ENCODE measurements around the gene MSRB3.

The MSRB3 gene

GRCh38 chr12:65407388-65408149 lies 129.1 kb downstream of the MSRB3 start:
- Histone ChIP-seq H3K27ac (no peak overlapping the region), H3K36me3 (replicated peaks) (no peaks in the 10 kb centered on the region), H3K27me3 (replicated peaks) (no peaks in the 10 kb centered on the region), H3K4me3 (ENCODE audit: low read depth, low read length) (no peak overlapping the region)
- no peak for DNase-seq
- in situ Hi-C loops (cut with HindIII; ENCODE audit: low pct_ligation_motif_present, low sequenced_read_pairs): no loop called here
- no peak for TF ChIP-seq CTCF (IDR thresholded peaks at IDR 0.05; ENCODE audit: low read depth, low read length, missing control alignments)

GRCh38 chr12:65408441-65408840 lies 130.0 kb downstream of the MSRB3 start:
- in situ Hi-C loops (cut with HindIII; ENCODE audit: low pct_ligation_motif_present, low sequenced_read_pairs): no loop called here
- no peak for TF ChIP-seq CTCF (IDR thresholded peaks at IDR 0.05; ENCODE audit: low read depth, low read length, missing control alignments)
- no peak overlapping the region for H3K4me3 ChIP-seq (ENCODE audit: low read depth, low read length)

GRCh38 chr12:65409726-65410125 lies 131.2 kb downstream of the MSRB3 start:
- Histone ChIP-seq H3K36me3 (replicated peaks) (no peaks in the 10 kb centered on the region), H3K27ac (no peak overlapping the region), H3K27me3 (replicated peaks) (no peaks in the 10 kb centered on the region), H3K4me3 (ENCODE audit: low read depth, low read length) (no peak overlapping the region)
- TF ChIP-seq CTCF (IDR thresholded peaks at IDR 0.05; ENCODE audit: low read depth, low read length, missing control alignments): no peak
- in situ Hi-C loops (cut with HindIII; ENCODE audit: low pct_ligation_motif_present, low sequenced_read_pairs): no loop called here
- DNase-seq: no peak

More at GRCh38 chr12:65408441-65408840, 130.0 kb downstream of the MSRB3 start:
- H3K27ac ChIP-seq: no peak overlapping the region
- no peaks in the 10 kb centered on the region for H3K27me3 ChIP-seq (replicated peaks)
- no peak for DNase-seq
- no peaks in the 10 kb centered on the region for H3K36me3 ChIP-seq (replicated peaks)

GRCh38 chr12:65411171-65411570 lies 132.7 kb downstream of the MSRB3 start:
- H3K27ac ChIP-seq: no peak overlapping the region

GRCh38 chr12:65414526-65414925 lies 136.0 kb downstream of the MSRB3 start:
- no peak for TF ChIP-seq CTCF (IDR thresholded peaks at IDR 0.05; ENCODE audit: low read depth, low read length, missing control alignments)
- H3K27ac ChIP-seq: no peak overlapping the region
- in situ Hi-C loops (cut with HindIII; ENCODE audit: low pct_ligation_motif_present, low sequenced_read_pairs): no loop called here
- no peak overlapping the region for H3K4me3 ChIP-seq (ENCODE audit: low read depth, low read length)
- DNase-seq: no peak
- no peaks in the 10 kb centered on the region for H3K27me3 ChIP-seq (replicated peaks)
- peaks cover 3% of the 10 kb centered on the region for H3K36me3 ChIP-seq (replicated peaks)

More at GRCh38 chr12:65411171-65411570, 132.7 kb downstream of the MSRB3 start:
- H3K4me3 ChIP-seq (ENCODE audit: low read depth, low read length): no peak overlapping the region
- TF ChIP-seq CTCF (IDR thresholded peaks at IDR 0.05; ENCODE audit: low read depth, low read length, missing control alignments): no peak
- H3K27me3 ChIP-seq (replicated peaks): no peaks in the 10 kb centered on the region
- DNase-seq: no peak
- no peaks in the 10 kb centered on the region for H3K36me3 ChIP-seq (replicated peaks)
- in situ Hi-C loops (cut with HindIII; ENCODE audit: low pct_ligation_motif_present, low sequenced_read_pairs): no loop called here

- no peak for TF ChIP-seq CTCF (IDR thresholded peaks at IDR 0.05; ENCODE audit: low read depth, low read length, missing control alignments)
- Histone ChIP-seq H3K4me3 (ENCODE audit: low read depth, low read length) (no peak overlapping the region), H3K27me3 (replicated peaks) (no peaks in the 10 kb centered on the region), H3K27ac (no peak overlapping the region), H3K36me3 (replicated peaks) (peaks cover 3% of the 10 kb centered on the region)
- in situ Hi-C loops (cut with HindIII; ENCODE audit: low pct_ligation_motif_present, low sequenced_read_pairs): no loop called here
- peak; percentile 24 for DNase-seq
These were observed 137.3 kb downstream of the MSRB3 start for GRCh38 chr12:65415826-65416225.

Data from brain microvascular endothelial cell (primary cell).